Keratinocyte (primary cell): ENCODE data around the gene ADAM19.

Source experiments
- EZH2 ChIP-seq: IDR thresholded peaks from one replicate; pipeline ENCODE4 v1.6.1; 2012; ENCODE audit warnings: inconsistent platforms, mild to moderate bottlenecking, low read length, moderate library complexity
- TF ChIP-seq, protein P1 (sequence below), 3 experiments: IDR thresholded peaks in 1 of 3; conservative IDR thresholded peaks in 1 of 3; optimal IDR thresholded peaks in 1 of 3; 2 replicates in 2 of 3; 3 replicates in 1 of 3; pipeline versions ENCODE3 to v1.5.1; 2011; ENCODE audit warnings: low read length in 3 of 3, mild to moderate bottlenecking in 3 of 3, moderate library complexity in 2 of 3, control low read depth in 1 of 3, inconsistent platforms in 1 of 3; ENCODE audit not compliant: insufficient read depth in 2 of 3; ENCODE audit errors: extremely low read depth in 1 of 3

DNA sequence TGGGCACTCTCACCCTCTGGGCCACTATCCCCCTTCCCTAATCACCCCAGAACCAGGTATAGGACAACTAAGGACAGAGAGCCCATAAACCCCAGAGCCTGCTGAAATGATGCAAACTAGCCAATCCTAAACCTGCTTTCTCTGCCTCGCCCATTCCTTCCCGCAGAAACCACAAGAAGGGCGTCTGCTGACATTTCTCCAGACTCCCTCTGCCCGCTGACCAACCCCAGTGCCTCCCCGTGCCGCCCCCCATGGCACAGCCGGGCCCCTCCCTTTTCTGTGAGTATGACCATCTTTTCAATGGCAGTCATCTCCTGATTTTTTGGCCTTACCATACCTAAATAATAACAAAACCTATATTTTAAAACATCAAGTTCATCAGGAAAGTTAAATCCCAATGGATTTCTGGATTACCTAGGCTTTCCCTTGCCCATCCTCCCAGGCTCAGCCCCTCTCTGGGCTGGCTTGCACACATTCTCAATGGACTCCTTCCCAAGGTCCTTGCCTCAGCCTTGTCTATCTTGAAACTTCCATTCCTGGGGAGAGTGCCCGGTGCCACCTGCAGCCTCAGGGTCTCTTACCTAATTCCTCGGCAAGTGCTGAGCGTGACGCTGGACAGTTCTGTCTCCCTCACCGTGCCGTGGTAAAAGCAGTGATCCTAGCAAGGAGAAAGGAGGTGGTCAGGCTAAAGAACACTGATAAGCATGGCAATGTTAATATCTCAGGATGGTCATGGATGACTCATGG is 45.2 kb downstream of the ADAM19 start:
- TF ChIP-seq, protein P1, sequence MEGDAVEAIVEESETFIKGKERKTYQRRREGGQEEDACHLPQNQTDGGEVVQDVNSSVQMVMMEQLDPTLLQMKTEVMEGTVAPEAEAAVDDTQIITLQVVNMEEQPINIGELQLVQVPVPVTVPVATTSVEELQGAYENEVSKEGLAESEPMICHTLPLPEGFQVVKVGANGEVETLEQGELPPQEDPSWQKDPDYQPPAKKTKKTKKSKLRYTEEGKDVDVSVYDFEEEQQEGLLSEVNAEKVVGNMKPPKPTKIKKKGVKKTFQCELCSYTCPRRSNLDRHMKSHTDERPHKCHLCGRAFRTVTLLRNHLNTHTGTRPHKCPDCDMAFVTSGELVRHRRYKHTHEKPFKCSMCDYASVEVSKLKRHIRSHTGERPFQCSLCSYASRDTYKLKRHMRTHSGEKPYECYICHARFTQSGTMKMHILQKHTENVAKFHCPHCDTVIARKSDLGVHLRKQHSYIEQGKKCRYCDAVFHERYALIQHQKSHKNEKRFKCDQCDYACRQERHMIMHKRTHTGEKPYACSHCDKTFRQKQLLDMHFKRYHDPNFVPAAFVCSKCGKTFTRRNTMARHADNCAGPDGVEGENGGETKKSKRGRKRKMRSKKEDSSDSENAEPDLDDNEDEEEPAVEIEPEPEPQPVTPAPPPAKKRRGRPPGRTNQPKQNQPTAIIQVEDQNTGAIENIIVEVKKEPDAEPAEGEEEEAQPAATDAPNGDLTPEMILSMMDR (optimal IDR thresholded peaks at IDR 0.05 in 1 of 3, IDR thresholded peaks at IDR 0.05 in 1 of 3, conservative IDR thresholded peaks at IDR 0.05 in 1 of 3; ENCODE audit: extremely low read depth in 1 of 3, insufficient read depth in 2 of 3, low read length in 3 of 3), result no peak
- no peak for TF ChIP-seq EZH2
